GM12878 (cell line): Measurements from ENCODE around the gene CRYZL1. TPM values are rescaled to one million over a fixed set of nuclear protein-coding genes. Genes with fewer than 3 reads are reported as not detected.
A peak's percentile ranks its signal among the peaks of the same experiment; 100 is the strongest.

ENCODE experiments used
- ATF7 ChIP-seq: fragments of 450-650 bp; IDR thresholded peaks from 2 replicates; pipeline ENCODE4 v1.6.1; 2016; ENCODE audit warnings: low read depth, mild to moderate bottlenecking
- BHLHE40 ChIP-seq, 2 experiments: fragments of 450-650 bp in 1 of 2; IDR thresholded peaks; 2 replicates each; pipeline ENCODE4 v1.6.1; 2011 to 2017; ENCODE audit warnings: low read depth in 2 of 2, borderline replicate concordance in 1 of 2, improper control_type of control experiment in 1 of 2, low read length in 1 of 2, mild to moderate bottlenecking in 1 of 2
- CBFB ChIP-seq: IDR thresholded peaks from 2 replicates; pipeline ENCODE4 v1.6.1; 2016; ENCODE audit warnings: antibody characterized with exemption, low read depth
- HDAC2 ChIP-seq: fragments of 200-600 bp; sonication (generic); IDR thresholded peaks from 2 replicates; pipeline ENCODE4 v1.6.1; 2017
- KLF5 ChIP-seq: fragments of 450-650 bp; IDR thresholded peaks from 2 replicates; pipeline ENCODE4 v1.6.1; 2014; ENCODE audit warnings: mild to moderate bottlenecking; ENCODE audit not compliant: partially characterized antibody
- LARP7 ChIP-seq: fragments of 450-650 bp; IDR thresholded peaks from 2 replicates; pipeline ENCODE4 v1.6.1; 2017; ENCODE audit warnings: mild to moderate bottlenecking
- POLR2A ChIP-seq: IDR thresholded peaks from 2 replicates; pipeline ENCODE4 v1.6.1; 2011; ENCODE audit warnings: low read depth, mild to moderate bottlenecking, low read length
- RB1 ChIP-seq: fragments of 450-650 bp; formaldehyde crosslinking; IDR thresholded peaks from 2 replicates; pipeline ENCODE4 v1.6.1; 2017; ENCODE audit warnings: mild to moderate bottlenecking, borderline replicate concordance
- RFX5 ChIP-seq: IDR thresholded peaks from 2 replicates; pipeline ENCODE4 v1.6.1; 2011; ENCODE audit warnings: low read depth, low read length, improper control_type of control experiment
- SPI1 ChIP-seq: IDR thresholded peaks from 2 replicates; pipeline ENCODE4 v1.6.1; 2011; ENCODE audit warnings: low read depth, mild to moderate bottlenecking, low read length, moderate library complexity, borderline replicate concordance; ENCODE audit not compliant: insufficient read depth
- SRF ChIP-seq, 2 experiments: IDR thresholded peaks; 2 replicates each; pipeline ENCODE4 v1.6.1; 2011; ENCODE audit warnings: low read depth in 2 of 2, low read length in 2 of 2, mild to moderate bottlenecking in 1 of 2, moderate library complexity in 1 of 2
- TAF1 ChIP-seq: IDR thresholded peaks from 2 replicates; pipeline ENCODE4 v1.6.1; 2011; ENCODE audit warnings: mild to moderate bottlenecking, low read depth, low read length, borderline replicate concordance
- ZNF622 ChIP-seq: fragments of 450-650 bp; IDR thresholded peaks from 2 replicates; pipeline ENCODE4 v1.6.1; 2017; ENCODE audit warnings: mild to moderate bottlenecking, inconsistent platforms
- polyA plus RNA-seq, 11 experiments: library from polyadenylated mRNA; depleted of rRNA in 4 of 11; unstranded in 6 of 11; stranded (reverse) in 5 of 11; fragments of >200 nt; fragmentation: Nextera tagmentation in 4 of 11; fragmentation: Illumina TruSeq in 1 of 11; extraction: Ambion mirVana in 4 of 11; extraction: Trizol in 1 of 11; gene quantifications; 1 replicate in 1 of 11; 2 replicates in 10 of 11; pipeline versions ENCODE4 v1.2.1 to v1.2.3, GENCODE V29; 2011 to 2016; ENCODE audit warnings: inconsistent platforms in 2 of 11, missing spikeins in 2 of 11, low read depth in 1 of 11
- total RNA-seq, 4 experiments: library from RNA; depleted of rRNA in 3 of 4; stranded (reverse); fragments of >200 nt in 3 of 4; fragmentation: Illumina TruSeq in 1 of 4; extraction: Trizol in 1 of 4; gene quantifications; 2 replicates each; pipeline versions ENCODE4 v1.2.1 to v1.2.3, GENCODE V29; 2013 to 2021
- TF ChIP-seq, protein P1 (sequence below): fragments of 450-650 bp; formaldehyde crosslinking; IDR thresholded peaks from 2 replicates; pipeline ENCODE4 v1.5.0; 2022; ENCODE audit warnings: mild to moderate bottlenecking, missing genetic modification characterization
- TF ChIP-seq, protein P2 (sequence below): fragments of 450-650 bp; formaldehyde crosslinking; IDR thresholded peaks from 2 replicates; pipeline ENCODE4 v1.4.0; 2022; ENCODE audit warnings: mild to moderate bottlenecking, moderate library complexity
- TF ChIP-seq, protein P3 (sequence below): IDR thresholded peaks from 2 replicates; pipeline ENCODE4 v1.6.1; 2011; ENCODE audit warnings: borderline replicate concordance, low read depth, mild to moderate bottlenecking, moderate library complexity, mixed read lengths, low read length; ENCODE audit not compliant: insufficient read depth; ENCODE audit errors: extremely low read length

Gene CRYZL1
- total and polyA plus RNA-seq, 10 of the 15 experiments (the other 5 are each of a cell fraction or from before 2014, with no cell fraction given) = 14.3 to 72.4 (median 30.7) TPM

DNA sequence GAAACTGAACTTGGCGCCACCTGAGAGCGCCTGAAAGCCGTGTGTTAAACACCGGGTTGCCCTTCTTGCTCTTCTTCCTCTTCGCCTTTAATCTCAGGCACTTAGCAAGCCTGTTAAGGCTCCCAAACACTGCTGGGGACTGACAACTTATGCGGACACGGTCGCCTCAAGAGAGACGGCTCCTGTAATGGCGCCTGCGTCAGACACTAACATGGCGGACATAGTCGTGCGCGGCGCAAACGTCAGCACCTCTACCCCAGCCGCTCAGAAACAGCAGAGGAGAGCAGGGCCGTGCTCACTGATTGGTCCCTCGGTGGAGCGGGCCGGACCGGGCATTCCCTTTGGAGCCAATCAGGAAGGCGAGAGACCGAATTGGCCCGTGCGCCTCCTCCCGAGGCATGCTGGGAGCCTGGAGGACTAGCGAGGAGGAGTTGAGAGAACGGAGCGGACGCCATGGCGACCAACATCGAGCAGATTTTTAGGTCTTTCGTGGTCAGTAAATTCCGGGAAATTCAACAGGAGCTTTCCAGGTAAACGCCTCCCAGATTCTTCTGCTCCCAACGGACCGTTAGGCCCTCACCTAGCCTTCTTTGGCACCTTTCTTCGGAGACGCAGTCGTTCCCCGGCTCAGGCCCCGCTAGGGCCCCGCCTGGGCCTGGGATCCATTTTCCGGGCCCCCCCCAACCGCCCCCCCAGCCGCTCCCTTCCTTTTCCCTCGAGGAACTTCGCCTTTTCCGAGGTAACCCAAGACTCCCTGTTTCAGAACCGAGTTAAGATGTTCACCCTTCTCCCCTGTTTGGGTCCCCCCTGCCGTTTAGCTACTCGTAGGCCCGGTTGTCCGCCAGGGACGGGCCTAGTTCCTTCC is 98.7 kb downstream of the CRYZL1 start, which contains the start of gene SON (continued):
- TF ChIP-seq TAF1 = peak; percentile 71
- TF ChIP-seq ZNF622 = no peak
- TF ChIP-seq SRF (IDR thresholded peaks at IDR 0.05; ENCODE audit: low read depth in 2 of 2, low read length in 2 of 2) = 0 out of 4 replicates have a peak, but pooled peaks of 1 of the 2 experiments have one; percentile 12
- no peak for TF ChIP-seq HDAC2
- no peak; the same call in 1 of the 2 replicates for TF ChIP-seq LARP7
- TF ChIP-seq ATF7 = peak; percentile 69
- TF ChIP-seq RB1 = peak; percentile 13; the same call in 1 of the 2 replicates
- TF ChIP-seq RFX5 = peak; percentile 97
- TF ChIP-seq KLF5 = peak; percentile 45
- peak; percentile 89 for TF ChIP-seq POLR2A
- peak; percentile 4; the same call in 1 of the 2 replicates for TF ChIP-seq SPI1
- TF ChIP-seq, protein P1, sequence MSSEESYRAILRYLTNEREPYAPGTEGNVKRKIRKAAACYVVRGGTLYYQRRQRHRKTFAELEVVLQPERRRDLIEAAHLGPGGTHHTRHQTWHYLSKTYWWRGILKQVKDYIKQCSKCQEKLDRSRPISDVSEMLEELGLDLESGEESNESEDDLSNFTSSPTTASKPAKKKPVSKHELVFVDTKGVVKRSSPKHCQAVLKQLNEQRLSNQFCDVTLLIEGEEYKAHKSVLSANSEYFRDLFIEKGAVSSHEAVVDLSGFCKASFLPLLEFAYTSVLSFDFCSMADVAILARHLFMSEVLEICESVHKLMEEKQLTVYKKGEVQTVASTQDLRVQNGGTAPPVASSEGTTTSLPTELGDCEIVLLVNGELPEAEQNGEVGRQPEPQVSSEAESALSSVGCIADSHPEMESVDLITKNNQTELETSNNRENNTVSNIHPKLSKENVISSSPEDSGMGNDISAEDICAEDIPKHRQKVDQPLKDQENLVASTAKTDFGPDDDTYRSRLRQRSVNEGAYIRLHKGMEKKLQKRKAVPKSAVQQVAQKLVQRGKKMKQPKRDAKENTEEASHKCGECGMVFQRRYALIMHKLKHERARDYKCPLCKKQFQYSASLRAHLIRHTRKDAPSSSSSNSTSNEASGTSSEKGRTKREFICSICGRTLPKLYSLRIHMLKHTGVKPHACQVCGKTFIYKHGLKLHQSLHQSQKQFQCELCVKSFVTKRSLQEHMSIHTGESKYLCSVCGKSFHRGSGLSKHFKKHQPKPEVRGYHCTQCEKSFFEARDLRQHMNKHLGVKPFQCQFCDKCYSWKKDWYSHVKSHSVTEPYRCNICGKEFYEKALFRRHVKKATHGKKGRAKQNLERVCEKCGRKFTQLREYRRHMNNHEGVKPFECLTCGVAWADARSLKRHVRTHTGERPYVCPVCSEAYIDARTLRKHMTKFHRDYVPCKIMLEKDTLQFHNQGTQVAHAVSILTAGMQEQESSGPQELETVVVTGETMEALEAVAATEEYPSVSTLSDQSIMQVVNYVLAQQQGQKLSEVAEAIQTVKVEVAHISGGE (CRISPR knock-in tag) = no peak
- peak; percentile 7; the same call in 1 of the 2 replicates for TF ChIP-seq CBFB
- no peak; a peak in 3 of 4 replicates for TF ChIP-seq BHLHE40 (IDR thresholded peaks at IDR 0.05; ENCODE audit: borderline replicate concordance in 1 of 2, low read depth in 2 of 2, low read length in 1 of 2)
- TF ChIP-seq, protein P2, sequence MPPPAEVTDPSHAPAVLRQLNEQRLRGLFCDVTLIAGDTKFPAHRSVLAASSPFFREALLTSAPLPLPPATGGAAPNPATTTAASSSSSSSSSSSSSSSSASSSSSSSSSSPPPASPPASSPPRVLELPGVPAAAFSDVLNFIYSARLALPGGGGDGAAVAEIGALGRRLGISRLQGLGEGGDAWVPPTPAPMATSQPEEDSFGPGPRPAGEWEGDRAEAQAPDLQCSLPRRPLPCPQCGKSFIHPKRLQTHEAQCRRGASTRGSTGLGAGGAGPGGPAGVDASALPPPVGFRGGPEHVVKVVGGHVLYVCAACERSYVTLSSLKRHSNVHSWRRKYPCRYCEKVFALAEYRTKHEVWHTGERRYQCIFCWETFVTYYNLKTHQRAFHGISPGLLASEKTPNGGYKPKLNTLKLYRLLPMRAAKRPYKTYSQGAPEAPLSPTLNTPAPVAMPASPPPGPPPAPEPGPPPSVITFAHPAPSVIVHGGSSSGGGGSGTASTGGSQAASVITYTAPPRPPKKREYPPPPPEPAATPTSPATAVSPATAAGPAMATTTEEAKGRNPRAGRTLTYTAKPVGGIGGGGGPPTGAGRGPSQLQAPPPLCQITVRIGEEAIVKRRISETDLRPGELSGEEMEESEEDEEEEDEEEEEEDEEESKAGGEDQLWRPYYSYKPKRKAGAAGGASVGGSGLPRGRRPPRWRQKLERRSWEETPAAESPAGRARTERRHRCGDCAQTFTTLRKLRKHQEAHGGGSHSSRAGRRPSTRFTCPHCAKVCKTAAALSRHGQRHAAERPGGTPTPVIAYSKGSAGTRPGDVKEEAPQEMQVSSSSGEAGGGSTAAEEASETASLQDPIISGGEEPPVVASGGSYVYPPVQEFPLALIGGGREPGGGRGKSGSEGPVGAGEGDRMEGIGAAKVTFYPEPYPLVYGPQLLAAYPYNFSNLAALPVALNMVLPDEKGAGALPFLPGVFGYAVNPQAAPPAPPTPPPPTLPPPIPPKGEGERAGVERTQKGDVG (CRISPR knock-in tag) = no peak
- TF ChIP-seq, protein P3, sequence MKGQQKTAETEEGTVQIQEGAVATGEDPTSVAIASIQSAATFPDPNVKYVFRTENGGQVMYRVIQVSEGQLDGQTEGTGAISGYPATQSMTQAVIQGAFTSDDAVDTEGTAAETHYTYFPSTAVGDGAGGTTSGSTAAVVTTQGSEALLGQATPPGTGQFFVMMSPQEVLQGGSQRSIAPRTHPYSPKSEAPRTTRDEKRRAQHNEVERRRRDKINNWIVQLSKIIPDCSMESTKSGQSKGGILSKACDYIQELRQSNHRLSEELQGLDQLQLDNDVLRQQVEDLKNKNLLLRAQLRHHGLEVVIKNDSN = no peak
